NOMO-1 treated with DMSO at 0.1 percent for 48 hours (cell line): ENCODE measurements around the gene CLEC16A.
A peak's percentile ranks its signal among the peaks of the same experiment; 100 is the strongest.
"Not testable (repeated sequence)": the region's sequence is repeated elsewhere in the genome, so short reads cannot be mapped to it uniquely, and the experiment has no call there.

Experiments used
- DNase-seq: peaks from one replicate; lab custom pipeline; 2025; ENCODE audit not compliant: unreplicated experiment; lab: John Stamatoyannopoulos, UW

Gene CLEC16A

GRCh38 chr16:11094857-11095565, 150.6 kb downstream of the CLEC16A start:
- peak; percentile 2 for DNase-seq

- DNase-seq = no peak
Observed at GRCh38 chr16:11095935-11096334, 151.6 kb downstream of the CLEC16A start.

- no peak for DNase-seq
Observed at GRCh38 chr16:11097094-11097786, 152.9 kb downstream of the CLEC16A start.

- DNase-seq = no peak
Observed at GRCh38 chr16:11097787-11098167, 153.4 kb downstream of the CLEC16A start.

GRCh38 chr16:11098601-11099390, 154.4 kb downstream of the CLEC16A start:
- no peak for DNase-seq

- no peak for DNase-seq
Observed at GRCh38 chr16:11099672-11100205, 155.4 kb downstream of the CLEC16A start.

- DNase-seq = no peak
Observed at GRCh38 chr16:11100239-11100750, 155.9 kb downstream of the CLEC16A start.

GRCh38 chr16:11101283-11101682, 156.9 kb downstream of the CLEC16A start:
- no peak for DNase-seq

GRCh38 chr16:11101695-11102522, 157.5 kb downstream of the CLEC16A start:
- DNase-seq = no peak

- no peak for DNase-seq
Observed at GRCh38 chr16:11102523-11102898, 158.1 kb downstream of the CLEC16A start.

- DNase-seq = not testable (repeated sequence)
Observed at GRCh38 chr16:11103301-11103700, 158.9 kb downstream of the CLEC16A start.

- no peak for DNase-seq
Observed at GRCh38 chr16:11104168-11105037, 160.0 kb downstream of the CLEC16A start.

GRCh38 chr16:11105038-11105903, 160.9 kb downstream of the CLEC16A start:
- peak; percentile 89 for DNase-seq

- DNase-seq = no peak
Observed at GRCh38 chr16:11106726-11107125, 162.4 kb downstream of the CLEC16A start.

GRCh38 chr16:11107780-11108465, 163.6 kb downstream of the CLEC16A start:
- DNase-seq = no peak

GRCh38 chr16:11108466-11108805, 164.1 kb downstream of the CLEC16A start:
- no peak for DNase-seq

- no peak for DNase-seq
Observed at GRCh38 chr16:11109566-11109965, 165.2 kb downstream of the CLEC16A start.

GRCh38 chr16:11111150-11111549, 166.8 kb downstream of the CLEC16A start:
- DNase-seq = no peak
